ENCODE measurements around the gene CCL1.

Gene CCL1

GRCh38 chr17:34371405-34372100 is 8.5 kb upstream of the CCL1 start:
- no peak overlapping the region for H3K4me3 ChIP-seq (ENCODE audit: low read length)
- no peak for TF ChIP-seq ZNF274 (IDR thresholded peaks at IDR 0.05; ENCODE audit: low read depth, low read length)

- H3K4me3 ChIP-seq (ENCODE audit: low read length): no peak overlapping the region
- TF ChIP-seq ZNF274 (IDR thresholded peaks at IDR 0.05; ENCODE audit: low read depth, low read length): no peak
Measured at GRCh38 chr17:34370997-34371395, 8.0 kb upstream of the CCL1 start.

- no peak for TF ChIP-seq ZNF274 (IDR thresholded peaks at IDR 0.05; ENCODE audit: low read depth, low read length)
- no peak overlapping the region for H3K4me3 ChIP-seq (ENCODE audit: low read length)
Measured at GRCh38 chr17:34370376-34370996, 7.5 kb upstream of the CCL1 start.

- H3K4me3 ChIP-seq (ENCODE audit: low read length): no peak overlapping the region
- no peak for TF ChIP-seq ZNF274 (IDR thresholded peaks at IDR 0.05; ENCODE audit: low read depth, low read length)
Measured at GRCh38 chr17:34369571-34369970, 6.5 kb upstream of the CCL1 start.

DNA sequence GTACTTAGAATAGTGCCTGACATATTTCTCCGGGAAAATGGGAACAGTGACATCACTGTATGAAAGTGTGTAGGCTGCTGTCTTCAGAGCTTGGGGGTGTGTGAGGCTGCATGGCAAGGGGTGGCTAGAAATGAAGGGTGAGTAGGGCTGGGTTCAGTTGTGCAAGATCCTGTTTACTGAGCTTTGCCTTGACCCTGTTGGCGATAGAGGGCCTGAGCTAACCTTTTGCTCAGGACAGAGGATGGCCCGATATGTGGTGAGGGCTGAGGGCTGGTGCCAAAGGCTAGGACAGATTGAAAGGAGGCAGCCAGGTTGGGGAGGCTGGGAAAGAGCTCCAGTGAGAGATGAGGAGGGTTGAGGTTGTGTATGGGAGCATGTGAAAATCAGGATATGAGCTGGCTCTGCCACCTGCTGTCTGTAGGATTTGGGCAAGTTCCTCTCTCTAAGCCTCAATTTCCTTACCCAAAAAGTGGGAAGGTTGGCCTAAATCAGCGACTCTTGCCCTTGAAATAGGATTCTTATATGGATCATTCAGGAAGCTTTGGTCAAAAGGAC is 6.0 kb upstream of the CCL1 start:
- TF ChIP-seq ZNF274 (IDR thresholded peaks at IDR 0.05; ENCODE audit: low read depth, low read length): no peak
- H3K4me3 ChIP-seq (ENCODE audit: low read length): no peak overlapping the region

GRCh38 chr17:34368196-34368945 is 5.3 kb upstream of the CCL1 start:
- no peak overlapping the region for H3K4me3 ChIP-seq (ENCODE audit: low read length)
- TF ChIP-seq ZNF274 (IDR thresholded peaks at IDR 0.05; ENCODE audit: low read depth, low read length): no peak

- H3K4me3 ChIP-seq (ENCODE audit: low read length): no peak overlapping the region
- no peak for TF ChIP-seq ZNF274 (IDR thresholded peaks at IDR 0.05; ENCODE audit: low read depth, low read length)
Measured at GRCh38 chr17:34367486-34368195, 4.6 kb upstream of the CCL1 start.

GRCh38 chr17:34366529-34367107 is 3.6 kb upstream of the CCL1 start:
- no peak overlapping the region for H3K4me3 ChIP-seq (ENCODE audit: low read length)
- TF ChIP-seq ZNF274 (IDR thresholded peaks at IDR 0.05; ENCODE audit: low read depth, low read length): no peak

GRCh38 chr17:34366010-34366409 is 3.0 kb upstream of the CCL1 start:
- TF ChIP-seq ZNF274 (IDR thresholded peaks at IDR 0.05; ENCODE audit: low read depth, low read length): no peak
- H3K4me3 ChIP-seq (ENCODE audit: low read length): no peak overlapping the region

GRCh38 chr17:34365340-34365739 is 2.3 kb upstream of the CCL1 start:
- H3K4me3 ChIP-seq (ENCODE audit: low read length): no peak overlapping the region
- TF ChIP-seq ZNF274 (IDR thresholded peaks at IDR 0.05; ENCODE audit: low read depth, low read length): no peak

GRCh38 chr17:34364751-34365150 is 1.7 kb upstream of the CCL1 start:
- TF ChIP-seq ZNF274 (IDR thresholded peaks at IDR 0.05; ENCODE audit: low read depth, low read length): no peak

GRCh38 chr17:34361478-34362061 is 1.5 kb downstream of the CCL1 start:
- H3K4me3 ChIP-seq (ENCODE audit: low read length): no peak overlapping the region
- no peak for TF ChIP-seq ZNF274 (IDR thresholded peaks at IDR 0.05; ENCODE audit: low read depth, low read length)

More at GRCh38 chr17:34364751-34365150, 1.7 kb upstream of the CCL1 start:
- no peak overlapping the region for H3K4me3 ChIP-seq (ENCODE audit: low read length)

DNA sequence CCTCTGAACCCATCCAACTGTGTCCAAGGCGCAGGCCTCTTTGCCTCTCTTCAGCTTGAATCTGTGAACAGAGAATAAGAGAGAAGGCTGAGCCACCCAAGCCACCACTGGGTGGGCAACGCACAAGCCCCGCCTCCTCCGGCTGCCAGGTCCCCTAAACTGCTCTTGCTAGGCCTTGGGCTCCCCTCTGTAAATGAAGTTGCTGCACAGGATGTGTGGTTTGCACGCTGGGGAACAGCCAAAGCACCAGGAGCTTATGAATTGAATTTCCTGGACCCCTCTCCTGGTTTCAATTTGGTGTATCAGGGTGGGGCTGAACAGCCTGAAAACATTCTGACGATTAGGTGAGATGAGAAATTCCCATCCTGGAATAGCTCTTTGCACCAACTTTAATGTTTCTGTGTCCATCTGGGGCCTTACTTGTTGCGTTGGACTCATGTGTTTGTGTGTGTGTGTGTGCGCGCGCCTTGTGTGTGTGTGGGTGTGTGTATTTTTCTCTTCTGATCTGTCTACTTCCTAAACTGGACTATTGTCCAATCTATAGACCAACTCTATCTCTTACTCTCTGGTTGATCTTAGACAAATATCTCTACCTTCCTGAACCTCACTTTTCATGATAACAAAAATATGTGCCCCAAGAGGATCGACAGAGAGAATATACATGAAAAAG is 2.3 kb downstream of the CCL1 start:
- TF ChIP-seq ZNF274 (IDR thresholded peaks at IDR 0.05; ENCODE audit: low read depth, low read length): no peak
- no peak overlapping the region for H3K4me3 ChIP-seq (ENCODE audit: low read length)
